ENCODE results near the gene NUDT17.

The NUDT17 gene

GRCh38 chr1:145849356-145850160, 4.1 kb downstream of the NUDT17 start:
- DNase-seq = no peak

GRCh38 chr1:145855426-145855948, 10.1 kb downstream of the NUDT17 start:
- DNase-seq = no peak

- DNase-seq = no peak
Measured at GRCh38 chr1:145857170-145857569, 11.7 kb downstream of the NUDT17 start.

- no peak for DNase-seq
Measured at GRCh38 chr1:145858238-145858900, 12.9 kb downstream of the NUDT17 start.

GRCh38 chr1:145858901-145859490, 13.6 kb downstream of the NUDT17 start, which contains the start of gene PIAS3:
TSS of gene PIAS3 (minus strand) at chr1:145859081. CDS start at chr1:145858990, 91 bp downstream.
- peak; percentile 98 for DNase-seq

GRCh38 chr1:145859491-145860023, 14.1 kb downstream of the NUDT17 start:
- peak; percentile 96 for DNase-seq

GRCh38 chr1:145863282-145864018, 18.0 kb downstream of the NUDT17 start:
- peak; percentile 92 for DNase-seq

GRCh38 chr1:145868232-145868631, 22.8 kb downstream of the NUDT17 start:
- no peak for DNase-seq

GRCh38 chr1:145871994-145872924, 26.8 kb downstream of the NUDT17 start:
- DNase-seq = peak; percentile 70

- DNase-seq = no peak
Measured at GRCh38 chr1:145874646-145875045, 29.2 kb downstream of the NUDT17 start.

GRCh38 chr1:145877923-145878486, 32.6 kb downstream of the NUDT17 start:
- no peak for DNase-seq

GRCh38 chr1:145878724-145879123, 33.3 kb downstream of the NUDT17 start:
- DNase-seq = no peak

- DNase-seq = no peak
Measured at GRCh38 chr1:145879775-145880174, 34.3 kb downstream of the NUDT17 start.

- DNase-seq = no peak
Measured at GRCh38 chr1:145884675-145885074, 39.2 kb downstream of the NUDT17 start.

GRCh38 chr1:145885738-145886287, 40.4 kb downstream of the NUDT17 start, which contains the start of gene ANKRD35:
TSS of gene ANKRD35 (minus strand) at chr1:145885866. CDS start at chr1:145885758, 108 bp downstream.
- peak; percentile 89 for DNase-seq

- no peak for DNase-seq
Measured at GRCh38 chr1:145886390-145886789, 41.0 kb downstream of the NUDT17 start.

- DNase-seq = no peak
Measured at GRCh38 chr1:145886816-145887215, 41.4 kb downstream of the NUDT17 start.

GRCh38 chr1:145887631-145888030, 42.2 kb downstream of the NUDT17 start:
- no peak for DNase-seq

- DNase-seq = no peak
Measured at GRCh38 chr1:145889722-145890121, 44.3 kb downstream of the NUDT17 start.

GRCh38 chr1:145891143-145891542, 45.7 kb downstream of the NUDT17 start:
- no peak for DNase-seq
